HepG2 (cell line): ENCODE data around the gene EMID1. TPM values are rescaled to one million over a fixed set of nuclear protein-coding genes. Genes with fewer than 3 reads are reported as not detected.

Experiments used
- ARNT2 ChIP-seq: sonication (generic); formaldehyde crosslinking; IDR thresholded peaks from 2 replicates; pipeline ENCODE4 v1.8.0; 2022; ENCODE audit warnings: mild to moderate bottlenecking, low read depth, missing genetic modification reagents, moderate library complexity
- BCL3 ChIP-seq: sonication (generic); formaldehyde crosslinking; IDR thresholded peaks from 2 replicates; pipeline ENCODE4 v1.5.1; 2020; ENCODE audit warnings: mild to moderate bottlenecking, missing genetic modification reagents, moderate library complexity
- BCLAF1 ChIP-seq: fragments of 450-650 bp; IDR thresholded peaks from 2 replicates; pipeline ENCODE4 v1.6.1; 2017; ENCODE audit warnings: mild to moderate bottlenecking
- HNF4G ChIP-seq, 2 experiments: sonication (generic) in 1 of 2; formaldehyde crosslinking in 1 of 2; IDR thresholded peaks; 2 replicates each; pipeline versions ENCODE4 v1.4.0 to v1.6.1; 2011 to 2020; ENCODE audit warnings: borderline replicate concordance in 2 of 2, low read depth in 2 of 2, mild to moderate bottlenecking in 2 of 2, low read length in 1 of 2, missing genetic modification reagents in 1 of 2, moderate library complexity in 1 of 2
- HOXA3 ChIP-seq: sonication (generic); formaldehyde crosslinking; IDR thresholded peaks from 2 replicates; pipeline ENCODE4 v1.5.0; 2020; ENCODE audit warnings: missing genetic modification reagents
- HOXA9 ChIP-seq: sonication (generic); formaldehyde crosslinking; IDR thresholded peaks from 2 replicates; pipeline ENCODE4 v1.8.1; 2022; ENCODE audit warnings: missing genetic modification reagents, mild to moderate bottlenecking, moderate library complexity, borderline replicate concordance
- MXI1 ChIP-seq: IDR thresholded peaks from 3 replicates; pipeline ENCODE4 v1.6.1; 2012; ENCODE audit warnings: low read depth, low read length, inconsistent platforms, borderline replicate concordance
- NONO ChIP-seq, 2 experiments: fragments of 450-650 bp in 1 of 2; sonication (generic) in 1 of 2; formaldehyde crosslinking in 1 of 2; IDR thresholded peaks in 1 of 2; conservative IDR thresholded peaks in 1 of 2; 2 replicates each; pipeline versions ENCODE4 v1.6.1 to v1.8.0; 2017 to 2022; ENCODE audit warnings: mild to moderate bottlenecking in 1 of 2, missing genetic modification reagents in 1 of 2, moderate library complexity in 1 of 2
- PTBP1 ChIP-seq: fragments of 200-400 bp; formaldehyde crosslinking; IDR thresholded peaks from 2 replicates; pipeline ENCODE4 v1.6.1; 2018; ENCODE audit warnings: low read length, low read depth; ENCODE audit not compliant: poor library complexity, severe bottlenecking
- REXO4 ChIP-seq: sonication (generic); formaldehyde crosslinking; IDR thresholded peaks from 2 replicates; pipeline ENCODE4 v1.8.0; 2022; ENCODE audit warnings: missing genetic modification reagents, mild to moderate bottlenecking, borderline replicate concordance
- SAP130 ChIP-seq: IDR thresholded peaks from 2 replicates; pipeline ENCODE4 v1.6.1; 2016; ENCODE audit warnings: low read depth
- TAF1 ChIP-seq: sonication (generic); formaldehyde crosslinking; IDR thresholded peaks from 2 replicates; pipeline ENCODE4 v1.4.0; 2020; ENCODE audit warnings: missing genetic modification reagents
- TMF1 ChIP-seq: sonication (generic); formaldehyde crosslinking; IDR thresholded peaks from 2 replicates; pipeline ENCODE4 v1.8.1; 2022; ENCODE audit warnings: low read depth, missing genetic modification reagents
- ZIK1 ChIP-seq: sonication (generic); formaldehyde crosslinking; IDR thresholded peaks from 2 replicates; pipeline ENCODE4 v1.5.0; 2020; ENCODE audit warnings: mild to moderate bottlenecking, low read depth, missing genetic modification reagents, borderline replicate concordance
- ZNF232 ChIP-seq: sonication (generic); formaldehyde crosslinking; IDR thresholded peaks from 2 replicates; pipeline ENCODE4 v1.4.0; 2020; ENCODE audit warnings: missing genetic modification reagents, borderline replicate concordance
- ZNF343 ChIP-seq: sonication (generic); formaldehyde crosslinking; IDR thresholded peaks from 2 replicates; pipeline ENCODE4 v1.4.0; 2020; ENCODE audit warnings: mild to moderate bottlenecking, missing genetic modification reagents
- ZNF446 ChIP-seq: sonication (generic); formaldehyde crosslinking; IDR thresholded peaks from 2 replicates; pipeline ENCODE4 v1.5.0; 2020; ENCODE audit warnings: mild to moderate bottlenecking, missing genetic modification reagents
- ZNF607 ChIP-seq: sonication (generic); formaldehyde crosslinking; IDR thresholded peaks from 2 replicates; pipeline ENCODE4 v1.5.1; 2020; ENCODE audit warnings: missing genetic modification reagents, mild to moderate bottlenecking, borderline replicate concordance
- ZSCAN20 ChIP-seq: sonication (generic); formaldehyde crosslinking; IDR thresholded peaks from 2 replicates; pipeline ENCODE4 v1.4.0; 2020; ENCODE audit warnings: missing genetic modification reagents, mild to moderate bottlenecking, borderline replicate concordance
- polyA plus RNA-seq, 8 experiments: library from polyadenylated mRNA; depleted of rRNA in 3 of 8; stranded (reverse) in 7 of 8; unstranded in 1 of 8; fragments of >200 nt; fragmentation: Illumina TruSeq in 4 of 8; extraction: Trizol in 4 of 8; gene quantifications; 2 replicates each; pipeline versions ENCODE4 v1.2.1 to v1.2.3, GENCODE V29; 2011 to 2016; ENCODE audit warnings: low read depth in 4 of 8, missing spikeins in 1 of 8, mixed read lengths in 1 of 8; ENCODE audit not compliant: insufficient read depth in 1 of 8
- total RNA-seq, 5 experiments: library from RNA; depleted of rRNA; stranded (reverse); fragments of >200 nt; fragmentation: Illumina TruSeq; extraction: Trizol; gene quantifications; 2 replicates each; pipeline ENCODE4 v1.2.3, GENCODE V29; 2016; ENCODE audit warnings: low read depth in 1 of 5
- TF ChIP-seq, protein P1 (sequence below): sonication (generic); formaldehyde crosslinking; IDR thresholded peaks from 2 replicates; pipeline ENCODE4 v1.8.1; 2022; ENCODE audit warnings: low read depth, mild to moderate bottlenecking, missing genetic modification reagents

EMID1 gene
- total and polyA plus RNA-seq, 2 of the 13 experiments (the other 11 are each of a cell fraction or from before 2014, with no cell fraction given) = 0.45 to 0.82 TPM

- TF ChIP-seq SAP130 (peak; percentile 8; the same call in 1 of the 2 replicates), TMF1 (CRISPR knock-in tag) (0 out of 2 replicates have a peak, but pooled peaks have one; percentile 19), HNF4G (IDR thresholded peaks at IDR 0.05; ENCODE audit: borderline replicate concordance, low read depth, low read length) (0 out of 2 replicates have a peak, but pooled peaks have one; percentile 22), HNF4G (CRISPR knock-in tag; IDR thresholded peaks at IDR 0.05; ENCODE audit: borderline replicate concordance, low read depth) (no peak), REXO4 (CRISPR knock-in tag) (peak; percentile 66; the same call in 1 of the 2 replicates), ZNF607 (peak; percentile 77), MXI1 (peak; percentile 20; the same call in 1 of the 3 replicates), NONO (IDR thresholded peaks at IDR 0.05) (no peak), NONO (CRISPR knock-in tag; conservative IDR thresholded peaks at IDR 0.05) (peak; percentile 7), BCL3 (CRISPR knock-in tag) (peak; percentile 65; the same call in 1 of the 2 replicates), ZNF446 (CRISPR knock-in tag) (peak; percentile 75), ZNF343 (CRISPR knock-in tag) (no peak; the same call in 1 of the 2 replicates), HOXA9 (CRISPR knock-in tag) (0 out of 2 replicates have a peak, but pooled peaks have one; percentile 76), HOXA3 (peak; percentile 63), ZIK1 (peak; percentile 77; the same call in 1 of the 2 replicates), ZNF232 (CRISPR knock-in tag) (peak; percentile 25; the same call in 1 of the 2 replicates), ZSCAN20 (CRISPR knock-in tag) (peak; percentile 85), BCLAF1 (no peak), PTBP1 (peak; percentile 14), ARNT2 (CRISPR knock-in tag) (0 out of 2 replicates have a peak, but pooled peaks have one; percentile 54), TAF1 (CRISPR knock-in tag) (no peak)
- TF ChIP-seq, protein P1, sequence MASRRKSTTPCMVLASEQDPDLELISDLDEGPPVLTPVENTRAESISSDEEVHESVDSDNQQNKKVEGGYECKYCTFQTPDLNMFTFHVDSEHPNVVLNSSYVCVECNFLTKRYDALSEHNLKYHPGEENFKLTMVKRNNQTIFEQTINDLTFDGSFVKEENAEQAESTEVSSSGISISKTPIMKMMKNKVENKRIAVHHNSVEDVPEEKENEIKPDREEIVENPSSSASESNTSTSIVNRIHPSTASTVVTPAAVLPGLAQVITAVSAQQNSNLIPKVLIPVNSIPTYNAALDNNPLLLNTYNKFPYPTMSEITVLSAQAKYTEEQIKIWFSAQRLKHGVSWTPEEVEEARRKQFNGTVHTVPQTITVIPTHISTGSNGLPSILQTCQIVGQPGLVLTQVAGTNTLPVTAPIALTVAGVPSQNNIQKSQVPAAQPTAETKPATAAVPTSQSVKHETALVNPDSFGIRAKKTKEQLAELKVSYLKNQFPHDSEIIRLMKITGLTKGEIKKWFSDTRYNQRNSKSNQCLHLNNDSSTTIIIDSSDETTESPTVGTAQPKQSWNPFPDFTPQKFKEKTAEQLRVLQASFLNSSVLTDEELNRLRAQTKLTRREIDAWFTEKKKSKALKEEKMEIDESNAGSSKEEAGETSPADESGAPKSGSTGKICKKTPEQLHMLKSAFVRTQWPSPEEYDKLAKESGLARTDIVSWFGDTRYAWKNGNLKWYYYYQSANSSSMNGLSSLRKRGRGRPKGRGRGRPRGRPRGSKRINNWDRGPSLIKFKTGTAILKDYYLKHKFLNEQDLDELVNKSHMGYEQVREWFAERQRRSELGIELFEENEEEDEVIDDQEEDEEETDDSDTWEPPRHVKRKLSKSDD (CRISPR knock-in tag) = peak; percentile 24; the same call in 1 of the 2 replicates
These were observed 63.0 kb downstream of the EMID1 start (continued) for GRCh38 chr22:29268511-29269229.
